Fibroblast of skin of left biceps (primary cell): Measurements from ENCODE around the gene UBN1.
A peak's percentile ranks its signal among the peaks of the same experiment; 100 is the strongest.

Experiments
- DNase-seq, 2 experiments: peaks; one replicate each; pipeline ENCODE4 v3.0.0-alpha.2; 2013; ENCODE audit warnings: low read depth in 2 of 2

UBN1 gene

GRCh38 chr16:4825196-4825595, 22.1 kb upstream of the UBN1 start:
- DNase-seq = no peak

- DNase-seq = no peak
Measured at GRCh38 chr16:4826526-4826925, 20.8 kb upstream of the UBN1 start.

DNA sequence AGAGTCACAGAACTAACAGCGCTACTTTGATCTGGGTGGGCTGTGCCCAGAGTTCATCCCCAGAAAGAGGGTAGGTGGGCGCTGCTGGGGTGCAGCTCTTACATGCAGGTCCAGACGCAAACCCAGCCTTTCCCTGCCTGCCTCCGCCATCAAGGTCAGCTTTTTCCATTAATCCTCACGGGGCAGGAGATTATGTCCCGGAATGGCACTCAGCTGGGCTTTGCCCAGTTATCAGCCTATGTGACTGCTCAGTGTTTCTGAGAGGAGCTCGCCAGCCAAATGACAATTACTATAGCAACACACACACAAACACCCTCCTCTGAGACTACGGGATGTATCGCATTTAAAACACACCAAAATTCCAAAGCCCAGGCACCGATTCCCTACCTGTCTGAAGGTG, 20.3 kb upstream of the UBN1 start:
- no peak for DNase-seq

DNA sequence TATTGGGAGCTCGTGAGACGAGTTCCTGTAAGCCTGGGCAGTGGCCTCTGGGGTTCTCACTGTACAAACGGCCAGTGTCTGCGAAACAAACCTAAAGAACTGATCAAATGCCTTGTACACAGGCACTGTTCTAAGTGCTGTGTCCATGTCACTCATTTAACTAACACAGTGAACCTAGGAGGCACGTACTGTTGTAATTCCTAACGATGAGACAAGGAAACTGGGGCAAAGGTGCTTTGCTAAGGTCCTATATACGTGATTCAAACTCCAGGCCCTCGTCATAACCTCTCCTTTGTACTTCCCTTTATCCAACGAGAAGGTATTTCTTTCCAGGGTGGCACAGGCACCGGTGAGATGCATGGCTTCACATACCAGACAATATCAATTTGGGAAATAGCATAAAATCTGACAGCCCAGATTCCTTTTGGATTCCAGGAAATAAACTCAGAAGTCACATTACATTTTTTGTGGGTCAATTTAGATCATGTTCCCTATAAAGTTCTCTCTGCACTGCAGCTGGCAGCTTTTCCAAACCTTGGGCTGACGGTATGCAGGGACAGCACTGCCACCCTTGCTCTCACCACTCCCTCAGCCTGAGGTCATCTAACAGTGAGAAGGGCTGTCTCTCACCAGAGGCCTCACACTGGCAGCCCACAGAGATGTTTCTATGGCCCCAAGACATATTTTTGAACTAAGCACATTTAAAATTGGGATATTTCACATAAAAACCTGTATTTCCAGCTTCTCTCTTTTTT, 18.5 kb upstream of the UBN1 start:
- DNase-seq = no peak

- no peak for DNase-seq
Measured at GRCh38 chr16:4830408-4830807, 16.9 kb upstream of the UBN1 start.

DNA sequence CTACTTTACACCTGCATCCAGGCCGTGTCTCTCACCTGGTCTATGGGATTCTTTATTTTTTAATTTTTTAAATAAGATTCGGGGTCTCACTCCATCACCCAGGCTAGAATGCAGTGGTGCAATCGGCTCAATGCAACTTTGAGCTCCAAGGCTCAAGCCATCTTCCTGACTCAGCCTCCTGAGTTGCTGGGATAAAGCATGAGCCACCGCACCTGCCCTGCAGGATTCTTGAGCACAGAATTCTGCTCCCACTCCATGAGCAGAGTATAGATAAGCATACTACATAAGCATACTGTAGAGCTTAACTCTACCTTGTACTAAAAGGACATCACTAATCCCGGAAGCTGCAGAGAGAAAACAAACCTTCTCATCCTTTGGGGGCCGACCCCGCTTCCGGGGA, 15.7 kb upstream of the UBN1 start:
- DNase-seq = no peak

GRCh38 chr16:4832698-4833343, 14.5 kb upstream of the UBN1 start:
- no peak for DNase-seq

GRCh38 chr16:4833584-4833983, 13.7 kb upstream of the UBN1 start:
- DNase-seq = no peak

- no peak for DNase-seq
Measured at GRCh38 chr16:4836727-4837126, 10.6 kb upstream of the UBN1 start.

GRCh38 chr16:4837733-4838501, 9.4 kb upstream of the UBN1 start:
- DNase-seq = no peak

- DNase-seq = no peak
Measured at GRCh38 chr16:4839942-4840341, 7.3 kb upstream of the UBN1 start.

- DNase-seq = no peak
Measured at GRCh38 chr16:4840984-4841383, 6.3 kb upstream of the UBN1 start.

GRCh38 chr16:4846503-4846900, 779 bp upstream of the UBN1 start:
- DNase-seq = no peak

DNA sequence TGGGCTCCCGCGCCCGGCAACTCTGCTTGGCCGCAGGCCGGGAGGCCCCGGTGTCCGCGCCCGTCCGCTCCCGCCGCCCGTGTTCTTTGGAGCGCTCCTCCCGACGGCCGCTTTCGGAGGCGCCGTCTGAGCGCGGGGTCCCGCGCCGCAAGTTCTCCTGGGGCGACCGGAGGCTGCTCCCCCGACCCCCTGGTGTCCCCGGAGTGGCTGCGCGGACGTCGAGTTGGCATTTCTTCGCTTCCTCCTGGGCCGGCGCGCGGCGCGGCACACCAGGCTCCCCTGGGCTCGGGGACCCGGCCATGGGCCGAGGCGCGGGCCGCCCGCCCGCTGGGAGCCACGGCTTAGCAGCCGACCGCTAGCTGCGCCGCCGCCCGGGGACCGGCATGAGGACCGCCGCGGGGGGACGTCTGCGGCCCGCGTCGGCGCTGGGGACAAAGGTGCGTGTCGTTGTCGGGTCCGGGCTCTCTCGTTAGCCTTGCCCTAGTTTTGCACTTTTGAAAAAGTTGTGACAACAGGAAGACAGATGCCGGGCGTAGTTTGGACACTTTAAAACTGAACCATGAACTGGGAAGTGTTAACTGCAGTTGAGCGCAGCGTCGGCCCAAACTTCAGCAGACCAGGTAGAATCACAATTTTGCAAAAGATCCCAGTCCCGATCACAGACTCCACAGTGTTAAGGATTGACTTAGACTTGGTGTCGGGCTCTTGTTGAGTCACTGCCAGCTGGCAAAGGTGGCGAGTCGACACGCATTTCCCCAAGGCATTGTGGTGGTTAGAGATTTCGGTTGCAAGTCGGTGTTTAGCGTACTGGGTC, 700 bp downstream of the UBN1 start:
- DNase-seq = peak in 1 of 2 experiments; percentile 5

- no peak for DNase-seq
Measured at GRCh38 chr16:4850211-4850610, 2.9 kb downstream of the UBN1 start.

DNA sequence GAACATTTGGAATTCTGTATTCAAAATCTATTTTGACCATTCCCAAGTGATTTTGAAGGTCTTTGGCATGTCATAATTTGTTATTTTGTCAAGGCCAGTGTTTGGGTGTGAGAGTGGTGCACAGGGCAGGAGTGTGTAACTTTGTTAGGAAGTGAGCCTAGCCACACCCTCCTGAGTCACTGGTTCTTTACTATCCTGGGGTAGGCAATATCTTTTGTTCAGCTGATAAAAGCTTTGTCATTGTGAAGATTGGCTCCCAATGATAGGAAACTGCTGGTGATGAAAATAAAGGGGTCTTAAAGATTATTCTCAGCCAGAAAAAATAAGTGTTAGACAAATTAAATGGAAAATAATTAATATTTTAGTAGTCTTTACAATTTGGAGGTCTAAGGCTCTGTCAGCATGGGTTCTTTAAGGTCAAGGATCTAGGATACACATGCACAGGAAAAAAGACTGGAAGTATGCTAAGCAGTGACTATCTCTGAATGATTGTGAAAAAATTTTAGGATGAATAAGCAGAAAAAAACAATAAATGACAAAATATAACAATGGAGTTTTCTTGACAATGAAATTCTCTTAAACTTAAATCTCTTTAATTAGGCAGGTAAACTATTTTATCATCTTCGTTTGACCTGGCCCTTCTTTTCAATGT, 5.1 kb downstream of the UBN1 start:
- DNase-seq = no peak

- no peak for DNase-seq
Measured at GRCh38 chr16:4855371-4855770, 8.1 kb downstream of the UBN1 start.

GRCh38 chr16:4855804-4856203, 8.5 kb downstream of the UBN1 start:
- DNase-seq = no peak

DNA sequence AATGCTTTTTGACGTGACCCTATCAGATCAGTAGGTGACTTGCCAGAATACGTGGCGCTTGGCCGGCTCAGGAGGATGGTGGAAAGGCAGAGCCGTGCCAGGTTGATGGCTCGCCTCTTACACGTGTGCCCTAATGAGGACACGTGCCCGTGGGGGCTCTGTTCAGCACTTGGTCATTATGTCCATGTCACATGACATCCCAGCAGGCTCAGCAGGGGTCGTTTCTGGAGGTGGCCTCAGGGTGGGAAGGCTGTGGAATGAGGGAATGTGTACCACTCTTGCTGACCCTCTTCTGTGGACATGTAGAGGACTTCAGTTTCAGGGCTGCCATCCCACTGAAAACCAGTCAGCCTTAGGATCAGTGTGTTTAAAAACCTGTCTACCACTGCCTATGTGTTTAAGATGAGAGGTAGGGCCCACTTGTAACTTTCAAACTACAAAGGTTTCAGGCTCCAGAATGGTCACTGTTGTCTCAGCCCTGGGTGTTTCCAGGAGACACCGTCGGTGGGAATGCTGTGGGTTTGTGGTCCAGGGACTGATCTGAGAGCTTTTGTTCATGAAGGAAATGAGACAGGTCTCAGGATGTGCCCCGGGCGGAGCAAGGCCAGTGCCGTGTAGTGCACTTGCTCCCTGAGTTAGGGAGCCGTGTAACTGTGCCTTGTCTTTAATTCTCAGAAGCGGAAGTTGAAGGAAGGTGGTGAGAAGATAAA, 12.1 kb downstream of the UBN1 start:
- no peak for DNase-seq

DNA sequence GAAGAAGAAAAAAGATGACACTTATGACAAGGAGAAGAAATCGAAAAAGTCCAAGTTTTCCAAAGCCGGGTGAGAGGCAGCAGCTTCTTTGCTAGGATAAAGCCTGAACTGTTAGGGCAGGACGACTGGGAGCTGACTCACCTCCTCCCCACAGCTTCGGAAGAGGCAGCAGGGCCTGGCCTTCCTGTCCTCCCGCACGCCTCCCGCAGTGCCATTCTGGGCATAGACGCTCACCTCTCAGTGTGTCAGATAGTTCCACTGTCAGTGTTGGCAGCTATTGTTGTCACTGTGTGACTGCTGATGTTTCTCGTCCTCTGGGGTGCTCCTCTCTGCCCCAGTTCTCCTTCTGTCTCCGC, 12.6 kb downstream of the UBN1 start:
- DNase-seq = no peak
